ENCODE data around the gene KAT6B. TPM values are rescaled to one million over a fixed set of nuclear protein-coding genes. Genes with fewer than 3 reads are reported as not detected.

The KAT6B gene
- total RNA-seq, 1 experiment from 2014 or later: 10.7 TPM

GRCh38 chr10:75065076-75065475, 238.7 kb downstream of the KAT6B start:
- no peaks in the 10 kb centered on the region for H3K27me3 ChIP-seq (replicated peaks)
- H3K4me1 ChIP-seq (replicated peaks): no peaks in the 10 kb centered on the region
- no peak overlapping the region for H3K27ac ChIP-seq

GRCh38 chr10:75066271-75066670, 239.9 kb downstream of the KAT6B start:
- H3K27ac ChIP-seq: no peak overlapping the region
- H3K4me3 ChIP-seq: no peak overlapping the region
- H3K9me3 ChIP-seq (replicated peaks): no peaks in the 10 kb centered on the region
- peaks cover 10% of the 10 kb centered on the region for H3K4me1 ChIP-seq (replicated peaks)
- no peaks in the 10 kb centered on the region for H3K36me3 ChIP-seq
- no peaks in the 10 kb centered on the region for H3K27me3 ChIP-seq (replicated peaks)
- no peak for DNase-seq (ENCODE audit: low read depth in 1 of 2, low spot score in 2 of 2)

More at GRCh38 chr10:75065076-75065475, 238.7 kb downstream of the KAT6B start:
- Histone ChIP-seq H3K36me3 (no peaks in the 10 kb centered on the region), H3K4me3 (no peak overlapping the region), H3K9me3 (replicated peaks) (no peaks in the 10 kb centered on the region)
- DNase-seq (ENCODE audit: low read depth in 1 of 2, low spot score in 2 of 2): no peak

DNA sequence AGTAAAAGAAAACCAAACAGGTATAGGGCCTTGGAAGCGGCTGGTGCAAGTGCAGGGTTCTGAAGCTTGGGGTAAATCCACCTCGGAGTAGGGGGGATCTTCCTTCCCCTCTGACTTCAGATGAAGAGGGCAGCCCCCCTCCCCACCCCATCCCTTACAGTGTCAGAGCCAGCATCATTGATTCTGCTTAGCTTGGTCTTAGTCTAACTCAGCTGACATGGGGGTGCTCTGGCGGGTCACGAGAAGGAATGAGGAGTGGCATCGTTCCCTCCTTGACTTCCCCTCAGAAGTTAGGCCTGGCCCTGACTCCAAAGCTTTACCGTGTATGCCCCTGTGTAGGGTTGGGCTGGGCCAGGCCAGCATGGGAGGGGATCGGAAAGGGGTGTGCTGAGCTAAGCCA, 240.9 kb downstream of the KAT6B start:
- Histone ChIP-seq H3K36me3 (no peaks in the 10 kb centered on the region), H3K4me1 (replicated peaks) (peaks cover 12% of the 10 kb centered on the region), H3K27ac (no peak overlapping the region), H3K9me3 (replicated peaks) (no peaks in the 10 kb centered on the region), H3K27me3 (replicated peaks) (no peaks in the 10 kb centered on the region), H3K4me3 (no peak overlapping the region)
- no peak for DNase-seq (ENCODE audit: low read depth in 1 of 2, low spot score in 2 of 2)

- Histone ChIP-seq H3K4me3 (no peak overlapping the region), H3K4me1 (replicated peaks) (peaks cover 12% of the 10 kb centered on the region), H3K27me3 (replicated peaks) (no peaks in the 10 kb centered on the region), H3K27ac (no peak overlapping the region), H3K36me3 (no peaks in the 10 kb centered on the region), H3K9me3 (replicated peaks) (no peaks in the 10 kb centered on the region)
- no peak for DNase-seq (ENCODE audit: low read depth in 1 of 2, low spot score in 2 of 2)
These were observed 242.1 kb downstream of the KAT6B start for GRCh38 chr10:75068523-75068922.

- DNase-seq (ENCODE audit: low read depth in 1 of 2, low spot score in 2 of 2): no peak
- Histone ChIP-seq H3K27me3 (replicated peaks) (no peaks in the 10 kb centered on the region), H3K27ac (no peak overlapping the region), H3K4me1 (replicated peaks) (peaks cover 12% of the 10 kb centered on the region), H3K36me3 (no peaks in the 10 kb centered on the region), H3K4me3 (no peak overlapping the region), H3K9me3 (replicated peaks) (no peaks in the 10 kb centered on the region)
These were observed 244.1 kb downstream of the KAT6B start for GRCh38 chr10:75070476-75070875.

DNA sequence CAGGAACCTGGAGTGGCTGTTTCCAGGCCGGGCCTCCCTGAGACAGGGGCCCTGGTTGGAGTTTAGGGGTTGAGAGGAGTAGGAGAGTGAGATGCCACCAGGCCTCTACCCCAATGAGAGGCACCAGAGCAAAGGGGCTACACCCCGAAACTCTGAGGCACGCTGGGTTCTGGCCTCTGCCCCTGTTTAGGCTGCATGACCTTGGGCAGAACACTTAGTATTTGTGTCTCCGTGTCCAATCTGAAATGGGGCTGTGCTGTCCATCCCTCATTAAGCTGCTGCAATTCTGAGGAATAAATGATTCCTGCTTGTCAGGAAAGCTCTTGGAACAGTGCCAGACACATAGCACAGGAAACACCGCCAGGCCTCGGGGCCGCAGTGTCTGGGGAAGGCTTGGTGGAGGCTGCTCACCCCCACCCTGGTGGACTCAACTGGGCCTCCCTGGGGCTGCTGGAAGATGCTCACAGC, 244.6 kb downstream of the KAT6B start:
- DNase-seq (ENCODE audit: low read depth in 1 of 2, low spot score in 2 of 2): no peak
- Histone ChIP-seq H3K4me1 (replicated peaks) (peaks cover 12% of the 10 kb centered on the region), H3K27ac (no peak overlapping the region), H3K27me3 (replicated peaks) (no peaks in the 10 kb centered on the region), H3K9me3 (replicated peaks) (no peaks in the 10 kb centered on the region), H3K4me3 (no peak overlapping the region), H3K36me3 (no peaks in the 10 kb centered on the region)

- Histone ChIP-seq H3K9me3 (replicated peaks) (no peaks in the 10 kb centered on the region), H3K4me3 (no peak overlapping the region), H3K27ac (no peak overlapping the region), H3K36me3 (no peaks in the 10 kb centered on the region), H3K4me1 (replicated peaks) (peaks cover 12% of the 10 kb centered on the region), H3K27me3 (replicated peaks) (no peaks in the 10 kb centered on the region)
- DNase-seq (ENCODE audit: low read depth in 1 of 2, low spot score in 2 of 2): no peak
These were observed 245.4 kb downstream of the KAT6B start for GRCh38 chr10:75071756-75072155.

- no peak for DNase-seq (ENCODE audit: low read depth in 1 of 2, low spot score in 2 of 2)
- Histone ChIP-seq H3K4me1 (replicated peaks) (peaks cover 12% of the 10 kb centered on the region), H3K9me3 (replicated peaks) (no peaks in the 10 kb centered on the region), H3K36me3 (no peaks in the 10 kb centered on the region), H3K4me3 (no peak overlapping the region), H3K27me3 (replicated peaks) (no peaks in the 10 kb centered on the region), H3K27ac (no peak overlapping the region)
These were observed 246.3 kb downstream of the KAT6B start for GRCh38 chr10:75072727-75073126.

DNA sequence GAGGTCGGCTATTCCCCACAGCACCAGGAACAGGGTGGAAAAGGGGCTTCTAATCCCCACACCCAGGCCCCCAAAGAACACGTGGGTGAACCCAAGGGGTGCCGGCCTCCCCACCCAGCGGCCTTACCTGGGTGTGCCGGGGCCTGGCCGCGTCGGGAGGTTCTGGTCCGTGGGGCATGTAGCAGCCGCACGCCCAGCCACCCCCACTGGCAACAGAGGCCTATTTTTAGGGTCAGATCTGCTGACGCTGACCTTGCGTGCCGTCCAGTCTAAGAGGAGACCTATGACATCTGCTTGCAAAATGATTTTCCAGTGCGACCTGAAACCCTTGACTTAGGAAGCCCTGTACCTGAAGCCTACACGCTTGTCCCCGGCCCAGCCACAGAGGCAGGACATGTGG, 247.0 kb downstream of the KAT6B start:
- H3K9me3 ChIP-seq (replicated peaks): no peaks in the 10 kb centered on the region
- no peak overlapping the region for H3K4me3 ChIP-seq
- peaks cover 12% of the 10 kb centered on the region for H3K4me1 ChIP-seq (replicated peaks)
- DNase-seq (ENCODE audit: low read depth in 1 of 2, low spot score in 2 of 2): no peak
- no peaks in the 10 kb centered on the region for H3K27me3 ChIP-seq (replicated peaks)
- H3K27ac ChIP-seq: no peak overlapping the region
- H3K36me3 ChIP-seq: no peaks in the 10 kb centered on the region

GRCh38 chr10:75074711-75075445, 248.5 kb downstream of the KAT6B start:
- Histone ChIP-seq H3K9me3 (replicated peaks) (no peaks in the 10 kb centered on the region), H3K4me1 (replicated peaks) (peaks cover 12% of the 10 kb centered on the region), H3K27ac (no peak overlapping the region), H3K36me3 (no peaks in the 10 kb centered on the region), H3K4me3 (no peak overlapping the region), H3K27me3 (replicated peaks) (no peaks in the 10 kb centered on the region)
- no peak for DNase-seq (ENCODE audit: low read depth in 1 of 2, low spot score in 2 of 2)

DNA sequence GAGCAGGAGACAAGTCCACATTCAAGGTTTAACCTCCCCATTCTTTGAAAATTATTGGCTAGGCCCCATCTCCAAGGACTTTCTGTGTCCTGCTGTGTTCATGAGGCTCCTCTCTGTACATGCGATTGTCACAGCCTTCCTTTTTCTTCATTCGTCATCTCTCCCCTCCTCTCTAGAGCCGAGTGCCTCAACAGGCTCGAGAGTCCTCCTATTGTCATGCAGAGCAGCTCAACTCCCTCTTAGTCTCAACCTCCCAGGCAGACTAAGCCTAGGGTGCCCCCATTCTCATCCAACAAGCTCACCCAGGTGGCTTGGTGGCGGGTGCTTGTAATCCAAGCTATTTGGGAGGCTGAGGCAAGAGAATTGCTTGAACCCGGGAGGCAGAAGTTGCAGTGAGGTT, 249.9 kb downstream of the KAT6B start:
- DNase-seq (ENCODE audit: low read depth in 1 of 2, low spot score in 2 of 2): no peak
- Histone ChIP-seq H3K4me1 (replicated peaks) (peaks cover 1% of the 10 kb centered on the region), H3K27me3 (replicated peaks) (no peaks in the 10 kb centered on the region), H3K36me3 (no peaks in the 10 kb centered on the region), H3K4me3 (no peak overlapping the region), H3K27ac (no peak overlapping the region), H3K9me3 (replicated peaks) (no peaks in the 10 kb centered on the region)

GRCh38 chr10:75079436-75080083, 253.2 kb downstream of the KAT6B start:
- no peak for DNase-seq (ENCODE audit: low read depth in 1 of 2, low spot score in 2 of 2)
- Histone ChIP-seq H3K9me3 (replicated peaks) (no peaks in the 10 kb centered on the region), H3K4me3 (no peak overlapping the region), H3K27me3 (replicated peaks) (no peaks in the 10 kb centered on the region), H3K36me3 (no peaks in the 10 kb centered on the region), H3K4me1 (replicated peaks) (no peaks in the 10 kb centered on the region), H3K27ac (no peak overlapping the region)

DNA sequence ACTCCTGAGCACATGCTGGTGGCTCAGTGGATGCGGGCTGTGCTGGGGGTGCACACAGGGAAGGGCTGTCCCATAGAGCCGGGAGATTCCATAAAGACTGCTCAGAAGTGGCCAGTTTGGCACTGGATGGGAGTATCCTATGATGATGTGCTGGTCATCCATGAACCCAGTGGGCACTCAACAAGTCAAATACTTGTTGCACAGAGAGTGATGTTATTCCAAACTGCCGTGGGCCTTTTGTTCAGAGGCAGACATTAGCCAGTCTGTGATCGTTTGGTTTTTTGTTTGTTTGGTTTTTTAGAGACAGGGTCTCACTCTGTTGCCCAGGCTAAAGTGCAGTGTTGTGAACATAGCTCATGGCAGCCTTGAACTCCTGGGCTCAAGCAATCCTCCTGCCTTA, 254.2 kb downstream of the KAT6B start:
- H3K27ac ChIP-seq: no peak overlapping the region
- no peaks in the 10 kb centered on the region for H3K36me3 ChIP-seq
- no peak overlapping the region for H3K4me3 ChIP-seq
- H3K27me3 ChIP-seq (replicated peaks): no peaks in the 10 kb centered on the region
- no peak for DNase-seq (ENCODE audit: low read depth in 1 of 2, low spot score in 2 of 2)
- no peaks in the 10 kb centered on the region for H3K9me3 ChIP-seq (replicated peaks)
- no peaks in the 10 kb centered on the region for H3K4me1 ChIP-seq (replicated peaks)

DNA sequence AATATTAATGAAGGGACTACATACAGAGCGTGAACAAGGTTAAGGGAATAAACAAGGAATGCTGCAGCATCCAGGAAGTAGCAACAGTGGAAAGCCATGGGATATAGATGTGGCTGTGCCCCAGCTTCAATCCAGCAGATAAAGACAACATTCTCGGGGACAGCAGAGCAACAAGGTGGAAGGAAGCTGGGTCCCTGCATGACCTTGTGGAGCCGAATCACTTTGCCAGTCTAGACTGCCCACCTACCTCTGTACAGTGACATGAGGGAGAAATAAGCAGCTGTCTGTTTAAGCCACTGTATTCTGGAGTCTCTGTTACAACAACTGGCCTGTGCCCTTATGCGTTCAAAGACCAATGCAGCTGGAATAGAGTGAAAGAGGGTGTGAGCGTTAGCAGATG, 255.0 kb downstream of the KAT6B start:
- Histone ChIP-seq H3K27ac (no peak overlapping the region), H3K4me1 (replicated peaks) (no peaks in the 10 kb centered on the region), H3K36me3 (no peaks in the 10 kb centered on the region), H3K27me3 (replicated peaks) (no peaks in the 10 kb centered on the region), H3K4me3 (no peak overlapping the region), H3K9me3 (replicated peaks) (no peaks in the 10 kb centered on the region)
- no peak for DNase-seq (ENCODE audit: low read depth in 1 of 2, low spot score in 2 of 2)

All from SJSA1 (cell line).